Stimulated activated naive CD8-positive, alpha-beta T cell treated with anti-CD3 and anti-CD28 coated beads, Interleukin-15, amount 100 ng/mL, for 72 hours (primary cell): ENCODE data around the gene SCN5A.

ENCODE experiments used
- ATAC-seq: fragments of 150-1000 bp; cut with Tn5 transposase; 2 replicates; pipeline ENCODE4 v1.10.0; 2021; ENCODE audit warnings: mild to moderate bottlenecking, moderate library complexity
- DNase-seq, 2 donors: peaks; one replicate each; pipeline ENCODE4 v3.0.0; 2021 to 2022
- H3K27ac Mint-ChIP-seq, 2 donors: one replicate each; pipeline ENCODE4 v1.8.0; 2022; ENCODE audit warnings: mild to moderate bottlenecking in 2 of 2, mixed read lengths in 2 of 2, moderate library complexity in 2 of 2
- H3K27me3 Mint-ChIP-seq: one replicate; pipeline ENCODE4 v1.8.0; 2022; ENCODE audit warnings: mixed read lengths
- H3K4me1 Mint-ChIP-seq: one replicate; pipeline ENCODE4 v1.8.0; 2022; ENCODE audit warnings: mild to moderate bottlenecking, mixed read lengths
- H3K4me3 Mint-ChIP-seq, 2 donors: one replicate each; pipeline ENCODE4 v1.8.0; 2022; ENCODE audit warnings: mild to moderate bottlenecking in 2 of 2, mixed read lengths in 2 of 2, moderate library complexity in 1 of 2
- H3K9me3 Mint-ChIP-seq, 2 donors: one replicate each; pipeline ENCODE4 v1.8.0; 2022; ENCODE audit warnings: mixed read lengths in 2 of 2

The SCN5A gene

DNA sequence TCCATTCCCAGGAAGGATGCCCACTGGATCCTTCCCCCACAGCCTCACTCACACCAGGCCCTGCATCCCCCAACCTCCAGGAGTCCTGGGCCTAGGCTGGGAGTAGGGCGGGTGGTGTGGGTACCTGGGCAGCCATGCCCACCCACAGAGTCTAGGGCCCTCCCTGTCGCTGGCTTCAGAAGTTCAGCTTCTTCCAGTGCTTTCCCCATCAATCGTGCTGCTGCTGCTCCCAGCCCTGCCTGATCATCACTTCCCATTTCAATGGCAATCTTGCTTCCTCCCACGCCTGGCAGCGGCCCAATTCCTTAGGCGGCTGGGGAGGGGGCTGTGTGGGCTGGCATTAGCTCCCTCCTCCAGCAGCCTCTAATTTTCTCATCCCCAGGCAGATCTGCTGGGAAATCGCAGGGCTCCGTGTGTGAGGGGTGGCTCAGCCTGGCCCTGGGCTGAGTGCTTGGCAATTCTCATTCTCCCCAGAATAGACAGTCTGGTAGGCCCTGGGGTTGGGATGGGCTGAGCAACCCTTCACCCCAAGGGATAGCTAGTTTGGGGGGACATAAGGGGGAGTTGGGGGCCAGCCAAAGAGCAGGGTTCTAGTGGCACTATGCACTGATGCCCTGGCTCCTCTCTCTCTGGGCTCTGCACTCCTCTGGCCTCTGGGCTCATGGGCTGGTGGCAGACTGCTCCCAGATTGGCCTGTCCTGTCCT is 66.4 kb downstream of the SCN5A start:
- Mint-ChIP-seq H3K27me3 (no peaks in the 10 kb centered on the region), H3K4me3 (no peak overlapping the region), H3K9me3 (no peaks in the 10 kb centered on the region), H3K27ac (no peak overlapping the region), H3K4me1 (no peaks in the 10 kb centered on the region)
- ATAC-seq (no peak), DNase-seq (no peak)

DNA sequence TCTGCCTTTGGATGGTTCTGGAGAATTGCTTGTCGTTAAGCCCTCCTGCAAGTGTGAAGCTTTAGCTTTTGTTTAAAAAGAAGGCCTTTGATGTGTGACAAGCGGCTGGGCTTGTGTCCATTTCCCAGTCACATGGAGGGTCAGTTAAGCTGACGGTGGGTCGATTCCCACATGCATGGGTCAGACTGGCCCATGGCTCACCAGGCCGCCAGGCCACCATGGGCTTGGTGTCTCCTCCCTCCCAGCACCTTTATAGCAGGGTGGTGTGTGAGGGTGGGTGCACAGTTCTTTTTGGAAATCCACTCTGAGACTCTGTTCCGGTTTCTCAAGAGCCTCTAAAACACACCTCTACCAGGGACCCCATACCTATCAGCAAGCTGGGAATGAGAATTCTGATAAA is 67.2 kb downstream of the SCN5A start:
- DNase-seq, result no peak
- Mint-ChIP-seq H3K4me3 (no peak overlapping the region), H3K27ac (no peak overlapping the region), H3K9me3 (no peaks in the 10 kb centered on the region), H3K4me1 (no peaks in the 10 kb centered on the region), H3K27me3 (no peaks in the 10 kb centered on the region)
- ATAC-seq, result no peak

DNA sequence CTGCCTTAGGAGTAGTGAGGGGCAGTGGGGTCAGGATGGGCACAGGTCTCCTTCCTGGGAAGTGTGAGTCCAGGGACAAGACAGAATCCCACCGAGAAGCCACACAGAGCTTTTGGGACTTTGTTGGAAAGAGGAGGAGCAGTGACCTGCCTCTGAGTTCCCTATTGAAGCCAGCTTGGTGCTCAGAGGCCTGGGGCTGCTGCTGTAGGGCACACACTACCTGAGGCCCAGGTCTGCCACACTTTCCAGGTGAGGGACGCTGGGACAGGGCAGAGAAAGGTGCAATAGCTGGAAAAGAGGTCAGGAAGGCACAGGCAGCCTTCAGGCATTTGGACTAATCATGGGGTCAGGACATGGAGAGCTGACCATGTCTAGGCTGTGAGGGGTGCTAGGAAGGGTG is 67.7 kb downstream of the SCN5A start:
- Mint-ChIP-seq H3K27ac (no peak overlapping the region), H3K4me3 (no peak overlapping the region), H3K27me3 (no peaks in the 10 kb centered on the region), H3K9me3 (no peaks in the 10 kb centered on the region), H3K4me1 (no peaks in the 10 kb centered on the region)
- DNase-seq (no peak), ATAC-seq (no peak)

DNA sequence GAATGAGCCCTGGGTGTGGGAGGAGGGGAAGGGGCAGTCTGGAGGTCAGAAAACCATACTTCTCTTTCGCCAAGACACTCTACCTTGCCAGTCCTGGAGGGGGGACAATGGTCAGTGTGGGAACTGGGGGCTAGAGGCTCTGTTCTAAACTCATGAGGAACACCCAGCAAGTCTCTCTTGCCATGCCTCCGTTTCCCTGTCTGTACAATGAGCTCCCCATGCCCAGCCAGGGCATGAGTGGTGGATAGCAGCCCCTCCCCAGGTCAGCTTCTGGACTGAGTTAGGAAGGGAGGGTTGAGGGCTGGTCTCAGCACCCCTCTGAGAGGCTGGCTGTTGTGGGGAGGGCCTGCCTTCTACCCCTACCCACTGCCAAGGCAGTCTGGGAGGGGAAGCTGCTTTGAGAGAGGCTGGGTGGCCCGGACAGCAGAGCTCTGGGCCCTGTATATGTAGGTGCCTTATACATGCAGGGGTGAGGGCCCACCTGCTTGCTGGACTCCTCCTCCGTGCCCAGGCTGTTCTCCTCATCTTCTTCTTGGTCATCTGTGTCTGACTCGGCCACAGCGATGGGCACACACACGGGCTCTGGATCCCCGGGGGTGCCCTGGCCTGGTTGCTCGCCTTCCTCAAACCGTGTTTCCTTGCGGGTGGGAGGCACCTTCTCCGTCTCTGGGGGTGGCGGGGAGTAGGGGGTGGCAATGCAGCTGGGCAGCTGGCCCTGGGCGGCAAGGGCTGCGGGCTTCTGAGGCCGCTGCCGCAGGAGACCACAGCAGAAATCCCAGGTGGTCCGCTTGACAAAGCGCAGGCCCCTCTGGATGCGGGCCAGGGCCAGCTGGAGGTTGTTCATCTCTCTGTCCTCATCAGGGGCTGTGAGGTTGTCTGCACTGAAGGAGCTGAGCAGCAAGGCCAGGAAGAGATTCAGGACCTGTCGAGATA is 68.8 kb downstream of the SCN5A start:
- Mint-ChIP-seq H3K27me3 (no peaks in the 10 kb centered on the region), H3K27ac (no peak overlapping the region), H3K4me1 (no peaks in the 10 kb centered on the region), H3K9me3 (no peaks in the 10 kb centered on the region), H3K4me3 (no peak overlapping the region)
- no peak for DNase-seq
- peak; percentile 18 for ATAC-seq

DNA sequence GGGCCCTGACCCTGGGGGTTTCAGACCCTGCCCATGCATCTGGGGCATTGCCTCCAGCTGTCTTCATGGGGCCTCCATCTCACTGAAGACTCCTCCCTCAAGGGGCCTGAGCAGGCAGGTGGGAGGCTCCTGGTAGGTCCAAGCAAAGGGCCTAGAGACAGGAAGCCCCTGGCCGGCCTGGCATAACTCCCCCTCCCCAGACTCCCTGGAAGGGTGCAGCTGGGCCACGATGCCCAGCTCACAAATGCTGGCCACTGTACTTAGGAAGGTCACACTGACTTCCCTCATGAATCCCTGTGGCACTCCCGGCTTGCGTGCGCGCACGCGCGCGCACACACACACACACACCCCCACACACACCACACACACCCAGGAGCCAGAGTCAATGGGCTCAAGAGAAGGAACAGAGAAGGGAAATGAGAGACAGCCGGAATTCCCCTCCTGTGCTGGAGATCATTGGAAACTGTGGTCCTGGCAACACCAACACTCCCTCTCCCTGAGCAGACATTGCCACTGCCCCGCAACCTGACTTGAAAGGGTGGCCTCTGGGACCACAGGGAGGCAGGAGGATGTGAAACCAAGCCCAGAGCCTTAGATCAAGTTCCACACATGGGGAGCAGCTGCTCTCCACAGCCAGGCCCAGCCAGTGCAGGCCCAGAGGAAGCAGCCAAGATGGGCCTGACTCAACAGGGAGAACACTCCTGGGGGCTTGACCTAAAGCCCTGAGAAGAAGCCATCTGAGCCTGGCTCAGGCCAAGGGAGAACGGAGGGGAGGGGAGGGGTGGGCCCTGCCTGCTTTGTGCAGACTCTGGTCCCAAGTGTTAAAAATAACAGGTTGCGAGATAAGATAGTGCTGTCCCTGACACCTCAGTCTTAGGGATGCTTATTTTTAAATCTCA is 69.7 kb downstream of the SCN5A start:
- DNase-seq (no peak), ATAC-seq (no peak)
- no peak overlapping the region for H3K27ac Mint-ChIP-seq
- no peaks in the 10 kb centered on the region for H3K27me3 Mint-ChIP-seq
- H3K4me1 Mint-ChIP-seq, result no peaks in the 10 kb centered on the region
- no peaks in the 10 kb centered on the region for H3K9me3 Mint-ChIP-seq
- H3K4me3 Mint-ChIP-seq, result no peak overlapping the region

DNA sequence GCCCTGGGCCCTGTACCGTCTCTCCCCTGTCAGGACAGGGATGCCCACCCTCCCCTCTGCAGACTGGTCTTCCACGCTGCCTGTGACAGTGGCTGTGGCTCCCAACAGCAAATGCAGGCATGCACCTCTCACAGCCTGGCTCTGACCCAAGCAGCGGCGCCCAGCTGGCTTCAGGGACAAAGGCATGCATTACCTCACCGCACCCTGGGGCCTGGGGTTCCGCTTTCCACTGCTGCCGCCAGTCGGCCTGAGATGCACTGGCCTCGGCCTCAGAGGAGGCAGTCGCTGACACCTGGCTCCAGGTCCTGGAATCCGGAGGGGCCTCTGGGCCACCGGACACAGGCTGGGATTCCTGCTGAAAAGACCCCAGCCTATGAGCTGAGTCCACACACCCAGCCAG is 70.3 kb downstream of the SCN5A start:
- no peak overlapping the region for H3K4me3 Mint-ChIP-seq
- H3K9me3 Mint-ChIP-seq, result no peaks in the 10 kb centered on the region
- ATAC-seq (no peak), DNase-seq (no peak)
- no peak overlapping the region for H3K27ac Mint-ChIP-seq
- no peaks in the 10 kb centered on the region for H3K4me1 Mint-ChIP-seq
- no peaks in the 10 kb centered on the region for H3K27me3 Mint-ChIP-seq

DNA sequence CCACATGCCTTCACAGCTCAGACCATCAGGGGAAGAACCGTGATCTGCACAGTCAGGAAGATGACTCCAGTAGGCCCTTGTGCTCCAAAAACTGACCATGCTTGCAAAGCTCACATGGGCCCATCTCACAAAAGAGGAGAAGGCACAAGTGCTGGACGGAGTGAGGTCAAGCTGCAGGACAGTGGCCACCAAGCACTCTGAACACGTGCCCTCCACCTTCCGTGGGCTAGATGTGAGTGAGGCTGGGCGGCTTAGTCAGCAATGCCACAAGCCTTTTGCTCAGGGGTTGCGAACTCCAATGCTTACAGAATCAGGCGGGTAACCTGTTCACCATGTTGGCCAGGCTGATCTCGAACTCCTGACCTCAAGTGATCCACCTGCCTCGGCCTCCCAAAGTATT is 70.9 kb downstream of the SCN5A start:
- H3K4me1 Mint-ChIP-seq, result no peaks in the 10 kb centered on the region
- H3K9me3 Mint-ChIP-seq, result no peaks in the 10 kb centered on the region
- DNase-seq (no peak), ATAC-seq (no peak)
- no peaks in the 10 kb centered on the region for H3K27me3 Mint-ChIP-seq
- H3K27ac Mint-ChIP-seq, result no peak overlapping the region
- H3K4me3 Mint-ChIP-seq, result no peak overlapping the region

DNA sequence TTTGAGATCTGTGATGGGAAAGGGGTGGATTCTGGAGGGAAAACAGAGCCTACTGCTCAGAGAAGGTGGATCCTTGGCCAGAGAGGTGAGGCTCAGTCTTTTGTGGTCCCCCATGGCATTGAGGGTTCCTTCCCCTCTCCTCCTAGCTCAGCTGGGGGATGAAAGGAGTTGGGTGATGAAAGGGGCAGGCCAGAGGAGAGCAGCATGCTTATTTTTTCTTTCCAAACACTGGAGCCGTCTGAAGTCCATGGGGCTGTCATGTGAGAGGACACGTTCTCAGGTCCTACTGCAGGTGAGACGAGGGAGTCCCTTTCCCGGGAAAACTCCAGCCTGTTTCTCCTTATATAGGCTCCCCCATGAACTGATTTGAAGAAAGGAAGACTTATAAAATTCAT is 71.4 kb downstream of the SCN5A start:
- H3K4me3 Mint-ChIP-seq, result no peak overlapping the region
- no peaks in the 10 kb centered on the region for H3K27me3 Mint-ChIP-seq
- no peak for ATAC-seq

DNA sequence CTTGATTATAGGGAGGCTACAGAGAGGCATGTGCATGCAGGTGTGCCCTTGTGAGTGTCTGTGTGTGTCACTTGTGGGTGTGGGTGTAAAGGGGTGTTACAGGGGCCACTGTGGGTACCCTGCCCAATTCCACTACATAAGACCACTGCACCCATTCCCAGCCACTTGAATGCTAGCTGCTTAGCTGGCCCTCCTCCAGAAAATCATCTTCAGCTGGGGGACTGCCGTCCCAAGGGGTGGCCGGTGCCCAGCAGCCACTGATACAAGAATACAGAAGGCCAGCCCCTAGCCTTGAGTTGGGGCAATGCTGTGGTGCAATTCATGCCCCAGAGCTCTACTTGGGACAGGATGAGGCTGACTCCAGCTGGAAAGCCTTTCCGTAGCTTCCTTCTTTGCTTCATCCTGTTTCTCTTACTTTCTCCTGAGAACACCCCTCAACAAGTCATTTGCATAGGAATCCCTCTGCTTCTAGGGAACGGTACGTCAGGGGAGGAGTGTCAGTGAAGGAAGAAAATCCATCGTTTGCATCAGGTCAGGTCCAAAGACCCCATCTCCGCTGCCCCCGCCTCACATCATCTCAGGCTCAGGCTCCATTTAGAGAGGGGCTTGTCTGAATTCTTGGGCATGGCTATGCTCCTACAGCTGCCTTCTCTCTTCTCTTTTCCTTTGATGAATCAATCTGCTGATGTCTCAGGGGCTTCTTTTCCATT is 72.0 kb downstream of the SCN5A start:
- H3K27me3 Mint-ChIP-seq, result no peaks in the 10 kb centered on the region
- no peaks in the 10 kb centered on the region for H3K4me1 Mint-ChIP-seq
- H3K4me3 Mint-ChIP-seq, result no peak overlapping the region
- DNase-seq (no peak), ATAC-seq (no peak)
- H3K27ac Mint-ChIP-seq, result peak overlapping the region in 1 of 2 donors; percentile 8
- H3K9me3 Mint-ChIP-seq, result no peaks in the 10 kb centered on the region

More for the DNA sequence above, 71.4 kb downstream of the SCN5A start:
- no peak for DNase-seq
- Mint-ChIP-seq H3K9me3 (no peaks in the 10 kb centered on the region), H3K4me1 (no peaks in the 10 kb centered on the region), H3K27ac (no peak overlapping the region)

DNA sequence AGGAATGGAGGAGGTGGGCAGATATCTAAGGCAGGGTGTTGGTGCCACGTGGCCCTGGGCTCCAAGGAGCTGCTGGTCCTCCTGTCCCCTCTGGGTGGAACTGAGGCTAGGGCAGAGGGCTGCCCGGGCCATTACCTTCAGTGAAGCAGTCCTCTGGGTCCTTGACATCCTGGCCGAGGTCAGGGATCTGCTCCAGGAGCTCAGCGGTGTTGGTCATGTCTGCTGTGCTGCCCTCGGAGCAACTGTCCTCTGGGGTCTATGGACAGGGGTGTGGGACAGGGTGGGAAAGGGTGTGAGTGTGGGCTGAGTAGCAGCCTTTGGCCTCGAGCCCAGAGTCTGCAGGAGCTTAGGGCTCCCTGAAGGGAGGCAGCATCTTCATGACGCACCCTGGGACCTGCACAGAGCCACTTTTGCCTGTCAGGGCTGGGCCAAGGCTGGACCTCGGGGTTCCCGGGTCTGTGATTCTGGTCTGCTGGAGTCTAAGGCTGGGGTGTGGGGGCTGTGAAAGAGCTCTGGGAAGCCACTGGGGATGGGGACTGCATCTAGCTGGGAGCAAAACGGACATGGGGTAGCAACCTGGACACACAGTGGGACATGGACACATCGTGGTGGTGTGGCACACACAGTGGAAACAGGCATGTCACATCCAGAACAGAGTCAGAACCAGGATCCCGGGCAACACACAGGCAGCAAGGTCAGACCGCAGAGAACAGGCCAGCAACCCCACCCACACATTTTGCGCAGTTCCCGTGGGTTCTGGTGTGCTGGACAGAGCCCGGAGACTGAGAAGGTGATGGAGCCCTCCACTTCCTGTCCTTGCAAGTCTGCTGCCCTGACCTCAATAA is 72.7 kb downstream of the SCN5A start:
- Mint-ChIP-seq H3K27me3 (no peaks in the 10 kb centered on the region), H3K9me3 (no peaks in the 10 kb centered on the region), H3K4me1 (no peaks in the 10 kb centered on the region), H3K4me3 (no peak overlapping the region), H3K27ac (peak overlapping the region in 1 of 2 donors; percentile 64)
- ATAC-seq (peak; percentile 3), DNase-seq (no peak)

DNA sequence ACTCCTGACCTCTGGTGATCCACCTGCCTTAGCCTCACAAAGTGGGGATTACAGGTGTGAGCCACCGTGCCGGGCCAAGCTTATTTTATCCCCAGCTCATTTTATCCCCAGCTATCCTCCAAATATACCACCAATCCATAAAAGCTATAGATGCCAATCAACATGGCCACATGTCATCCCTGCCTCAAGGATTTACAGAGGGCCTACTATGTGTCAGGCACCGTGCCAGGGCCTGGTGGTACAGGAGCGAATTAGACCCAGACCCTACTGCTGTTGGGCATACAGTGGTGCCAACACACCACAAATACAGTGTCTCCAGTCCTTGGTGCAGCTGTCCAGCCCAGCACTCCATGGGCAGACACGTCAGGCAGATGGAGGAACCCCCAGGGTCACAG is 73.4 kb downstream of the SCN5A start:
- Mint-ChIP-seq H3K4me1 (no peaks in the 10 kb centered on the region), H3K9me3 (no peaks in the 10 kb centered on the region), H3K4me3 (no peak overlapping the region), H3K27me3 (no peaks in the 10 kb centered on the region), H3K27ac (no peak overlapping the region)
- DNase-seq (no peak), ATAC-seq (no peak)

DNA sequence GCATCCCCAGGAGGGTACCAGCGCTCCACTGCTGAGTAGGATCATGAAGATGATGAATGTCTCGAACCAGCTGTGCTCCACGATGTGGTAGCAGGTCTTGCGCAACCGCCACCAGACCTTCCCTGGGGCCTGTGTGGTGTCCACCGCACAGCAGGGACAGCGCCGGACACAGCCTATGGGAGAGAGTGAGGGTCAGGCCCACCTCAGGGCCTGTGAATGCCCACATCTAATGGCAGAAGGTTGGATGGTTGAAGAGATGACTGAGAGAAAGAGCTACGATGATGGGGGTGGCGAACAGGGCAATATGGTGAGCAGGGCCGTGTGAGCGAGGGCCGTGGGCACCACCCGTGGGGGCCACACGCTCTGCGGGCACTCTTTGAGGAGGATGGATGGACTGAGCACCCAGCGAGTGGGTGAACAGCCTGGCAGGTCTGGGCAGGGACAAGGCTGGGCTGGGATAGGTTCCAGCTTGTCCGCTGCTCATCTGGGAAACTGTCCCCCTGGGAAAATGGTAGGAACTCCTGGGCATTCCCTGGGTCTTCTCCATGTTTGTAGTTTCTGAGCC is 74.1 kb downstream of the SCN5A start:
- H3K9me3 Mint-ChIP-seq, result no peaks in the 10 kb centered on the region
- H3K4me3 Mint-ChIP-seq, result no peak overlapping the region
- peak overlapping the region in 1 of 2 donors; percentile 43 for H3K27ac Mint-ChIP-seq
- peak; percentile 18 for ATAC-seq
- no peak for DNase-seq
- no peaks in the 10 kb centered on the region for H3K4me1 Mint-ChIP-seq
- no peaks in the 10 kb centered on the region for H3K27me3 Mint-ChIP-seq

DNA sequence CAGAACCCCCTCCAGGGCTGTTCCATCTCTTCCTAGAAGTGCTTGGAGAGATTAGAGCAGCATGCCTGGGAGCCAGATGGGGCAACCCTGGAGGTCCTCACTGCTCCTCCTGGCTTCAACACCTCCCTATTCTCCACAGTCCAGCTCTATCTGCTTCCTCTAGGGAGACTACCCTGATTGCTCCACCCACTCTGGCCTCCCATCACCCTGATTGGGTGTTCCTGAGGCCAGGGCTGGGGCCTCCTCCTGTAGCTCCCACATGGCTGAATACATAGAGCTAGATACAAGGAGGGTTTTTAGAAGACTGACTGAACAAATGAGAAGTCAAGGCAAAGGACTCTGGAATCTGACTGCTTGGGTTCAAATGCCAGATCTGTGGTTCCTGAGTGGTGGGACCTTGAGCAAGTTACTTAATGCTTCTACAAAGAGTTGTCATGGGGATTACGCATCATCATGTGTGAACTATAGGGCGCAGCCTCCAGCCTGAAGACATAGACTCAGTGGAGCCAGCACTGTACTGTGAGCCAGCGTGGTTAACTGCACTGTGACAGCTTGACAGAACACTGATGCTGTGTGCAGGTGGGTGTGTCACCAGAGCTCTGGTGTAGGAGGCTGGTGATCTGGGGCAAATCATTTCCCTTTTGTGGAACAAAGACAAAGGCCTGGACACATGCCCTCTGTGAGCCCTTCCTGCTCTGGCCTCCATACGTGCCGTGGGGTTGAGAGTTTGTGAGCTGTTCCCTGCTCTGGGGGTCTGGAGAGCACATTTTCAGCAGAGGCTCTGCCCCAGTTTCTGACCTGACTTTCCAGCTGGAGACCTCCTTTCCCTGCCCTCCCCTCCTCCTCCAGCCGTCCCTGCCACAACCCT is 74.8 kb downstream of the SCN5A start:
- no peaks in the 10 kb centered on the region for H3K27me3 Mint-ChIP-seq
- no peaks in the 10 kb centered on the region for H3K4me1 Mint-ChIP-seq
- no peak overlapping the region for H3K4me3 Mint-ChIP-seq
- ATAC-seq (no peak), DNase-seq (peak in 1 of 2 donors; percentile 4)
- H3K9me3 Mint-ChIP-seq, result no peaks in the 10 kb centered on the region
- peak overlapping the region in 1 of 2 donors; percentile 81 for H3K27ac Mint-ChIP-seq
